Measurements from ENCODE around the gene OPCML. TPM values are rescaled to one million over a fixed set of nuclear protein-coding genes. Genes with fewer than 3 reads are reported as not detected.

The OPCML gene
- total RNA-seq, 2 donors from 2014 or later, result not detected

GRCh38 chr11:133506023-133506422 lies 26.3 kb downstream of the OPCML start:
- no peaks in the 10 kb centered on the region for H3K9me3 ChIP-seq (ENCODE audit: control insufficient read depth, low read length, poor library complexity, severe bottlenecking)
- DNase-seq (no peak), ATAC-seq (no peak)
- Mint-ChIP-seq H3K27me3 (peaks cover 11% of the 10 kb centered on the region), H3K36me3 (ENCODE audit: low read depth) (no peaks in the 10 kb centered on the region), H3K4me3 (no peak overlapping the region), H3K4me1 (no peaks in the 10 kb centered on the region), H3K27ac (no peak overlapping the region)

- H3K9me3 ChIP-seq (ENCODE audit: control insufficient read depth, low read length, poor library complexity, severe bottlenecking), result no peaks in the 10 kb centered on the region
- H3K4me1 Mint-ChIP-seq, result no peaks in the 10 kb centered on the region
- ATAC-seq, result no peak
- H3K27me3 Mint-ChIP-seq, result peaks cover 11% of the 10 kb centered on the region
- no peak overlapping the region for H3K4me3 Mint-ChIP-seq
- no peaks in the 10 kb centered on the region for H3K36me3 Mint-ChIP-seq (ENCODE audit: low read depth)
- no peak overlapping the region for H3K27ac Mint-ChIP-seq
- DNase-seq, result no peak
These were observed 27.4 kb downstream of the OPCML start for GRCh38 chr11:133504906-133505305.

- peaks cover 11% of the 10 kb centered on the region for H3K27me3 Mint-ChIP-seq
- H3K4me3 Mint-ChIP-seq, result no peak overlapping the region
- DNase-seq (no peak), ATAC-seq (no peak)
- H3K9me3 ChIP-seq (ENCODE audit: control insufficient read depth, low read length, poor library complexity, severe bottlenecking), result no peaks in the 10 kb centered on the region
- H3K27ac Mint-ChIP-seq, result no peak overlapping the region
- H3K4me1 Mint-ChIP-seq, result no peaks in the 10 kb centered on the region
- no peaks in the 10 kb centered on the region for H3K36me3 Mint-ChIP-seq (ENCODE audit: low read depth)
These were observed 28.5 kb downstream of the OPCML start for GRCh38 chr11:133503776-133504175.

- ATAC-seq (no peak), DNase-seq (no peak)
- H3K27ac Mint-ChIP-seq, result no peak overlapping the region
- H3K4me3 Mint-ChIP-seq, result no peak overlapping the region
- H3K9me3 ChIP-seq (ENCODE audit: control insufficient read depth, low read length, poor library complexity, severe bottlenecking), result no peaks in the 10 kb centered on the region
- peaks cover 11% of the 10 kb centered on the region for H3K27me3 Mint-ChIP-seq
- no peaks in the 10 kb centered on the region for H3K36me3 Mint-ChIP-seq (ENCODE audit: low read depth)
- H3K4me1 Mint-ChIP-seq, result no peaks in the 10 kb centered on the region
These were observed 29.1 kb downstream of the OPCML start for GRCh38 chr11:133503236-133503635.

GRCh38 chr11:133501643-133502539 lies 30.4 kb downstream of the OPCML start:
- Mint-ChIP-seq H3K27me3 (peaks cover 11% of the 10 kb centered on the region), H3K4me1 (no peaks in the 10 kb centered on the region), H3K27ac (no peak overlapping the region), H3K36me3 (ENCODE audit: low read depth) (no peaks in the 10 kb centered on the region), H3K4me3 (no peak overlapping the region)
- ATAC-seq, result no peak
- DNase-seq, result no peak
- H3K9me3 ChIP-seq (ENCODE audit: control insufficient read depth, low read length, poor library complexity, severe bottlenecking), result no peaks in the 10 kb centered on the region

GRCh38 chr11:133500936-133501335 lies 31.4 kb downstream of the OPCML start:
- Mint-ChIP-seq H3K4me3 (no peak overlapping the region), H3K27ac (no peak overlapping the region), H3K27me3 (peaks cover 11% of the 10 kb centered on the region), H3K36me3 (ENCODE audit: low read depth) (no peaks in the 10 kb centered on the region), H3K4me1 (no peaks in the 10 kb centered on the region)
- ATAC-seq (no peak), DNase-seq (no peak)
- no peaks in the 10 kb centered on the region for H3K9me3 ChIP-seq (ENCODE audit: control insufficient read depth, low read length, poor library complexity, severe bottlenecking)

GRCh38 chr11:133500435-133500834 lies 31.9 kb downstream of the OPCML start:
- no peaks in the 10 kb centered on the region for H3K9me3 ChIP-seq (ENCODE audit: control insufficient read depth, low read length, poor library complexity, severe bottlenecking)
- peaks cover 11% of the 10 kb centered on the region for H3K27me3 Mint-ChIP-seq
- H3K4me3 Mint-ChIP-seq, result no peak overlapping the region
- no peaks in the 10 kb centered on the region for H3K4me1 Mint-ChIP-seq
- H3K36me3 Mint-ChIP-seq (ENCODE audit: low read depth), result no peaks in the 10 kb centered on the region
- DNase-seq (no peak), ATAC-seq (no peak)
- no peak overlapping the region for H3K27ac Mint-ChIP-seq

- H3K36me3 Mint-ChIP-seq (ENCODE audit: low read depth), result no peaks in the 10 kb centered on the region
- no peak overlapping the region for H3K27ac Mint-ChIP-seq
- H3K9me3 ChIP-seq (ENCODE audit: control insufficient read depth, low read length, poor library complexity, severe bottlenecking), result no peaks in the 10 kb centered on the region
- H3K4me3 Mint-ChIP-seq, result no peak overlapping the region
- no peaks in the 10 kb centered on the region for H3K4me1 Mint-ChIP-seq
- DNase-seq (no peak), ATAC-seq (no peak)
- peaks cover 5% of the 10 kb centered on the region for H3K27me3 Mint-ChIP-seq
These were observed 33.3 kb downstream of the OPCML start for GRCh38 chr11:133498969-133499368.

- H3K36me3 Mint-ChIP-seq (ENCODE audit: low read depth), result no peaks in the 10 kb centered on the region
- H3K9me3 ChIP-seq (ENCODE audit: control insufficient read depth, low read length, poor library complexity, severe bottlenecking), result no peaks in the 10 kb centered on the region
- H3K4me3 Mint-ChIP-seq, result no peak overlapping the region
- DNase-seq (no peak), ATAC-seq (no peak)
- H3K27ac Mint-ChIP-seq, result no peak overlapping the region
- H3K4me1 Mint-ChIP-seq, result no peaks in the 10 kb centered on the region
- no peaks in the 10 kb centered on the region for H3K27me3 Mint-ChIP-seq
These were observed 34.7 kb downstream of the OPCML start for GRCh38 chr11:133497477-133498140.

GRCh38 chr11:133492895-133493294 lies 39.4 kb downstream of the OPCML start:
- H3K9me3 ChIP-seq (ENCODE audit: control insufficient read depth, low read length, poor library complexity, severe bottlenecking), result no peaks in the 10 kb centered on the region
- ATAC-seq (no peak), DNase-seq (no peak)
- Mint-ChIP-seq H3K27me3 (no peaks in the 10 kb centered on the region), H3K27ac (no peak overlapping the region), H3K4me3 (no peak overlapping the region), H3K4me1 (no peaks in the 10 kb centered on the region), H3K36me3 (ENCODE audit: low read depth) (no peaks in the 10 kb centered on the region)

GRCh38 chr11:133491680-133492383 lies 40.5 kb downstream of the OPCML start:
- no peaks in the 10 kb centered on the region for H3K27me3 Mint-ChIP-seq
- ATAC-seq, result no peak
- H3K4me3 Mint-ChIP-seq, result no peak overlapping the region
- no peaks in the 10 kb centered on the region for H3K9me3 ChIP-seq (ENCODE audit: control insufficient read depth, low read length, poor library complexity, severe bottlenecking)
- H3K4me1 Mint-ChIP-seq, result no peaks in the 10 kb centered on the region
- H3K36me3 Mint-ChIP-seq (ENCODE audit: low read depth), result no peaks in the 10 kb centered on the region
- no peak overlapping the region for H3K27ac Mint-ChIP-seq
- no peak for DNase-seq

- ATAC-seq, result no peak
- no peaks in the 10 kb centered on the region for H3K9me3 ChIP-seq (ENCODE audit: control insufficient read depth, low read length, poor library complexity, severe bottlenecking)
- Mint-ChIP-seq H3K4me1 (no peaks in the 10 kb centered on the region), H3K36me3 (ENCODE audit: low read depth) (no peaks in the 10 kb centered on the region), H3K27me3 (no peaks in the 10 kb centered on the region), H3K27ac (no peak overlapping the region), H3K4me3 (no peak overlapping the region)
- no peak for DNase-seq
These were observed 51.6 kb downstream of the OPCML start for GRCh38 chr11:133480722-133481121.

GRCh38 chr11:133479209-133479608 lies 53.1 kb downstream of the OPCML start:
- Mint-ChIP-seq H3K36me3 (ENCODE audit: low read depth) (no peaks in the 10 kb centered on the region), H3K4me3 (no peak overlapping the region), H3K27ac (no peak overlapping the region), H3K27me3 (no peaks in the 10 kb centered on the region), H3K4me1 (no peaks in the 10 kb centered on the region)
- ATAC-seq, result no peak
- DNase-seq, result no peak
- no peaks in the 10 kb centered on the region for H3K9me3 ChIP-seq (ENCODE audit: control insufficient read depth, low read length, poor library complexity, severe bottlenecking)
